HUDEP-2 (cell line): ENCODE measurements around the gene ALOX12B.
"Not testable (repeated sequence)": the region's sequence is repeated elsewhere in the genome, so short reads cannot be mapped to it uniquely, and the experiment has no call there.

Experiments used
- DNase-seq, 76 experiments: peaks; one replicate each; lab custom pipeline; 2025; ENCODE audit not compliant: unreplicated experiment in 76 of 76; lab: John Stamatoyannopoulos, UW

ALOX12B gene

DNA sequence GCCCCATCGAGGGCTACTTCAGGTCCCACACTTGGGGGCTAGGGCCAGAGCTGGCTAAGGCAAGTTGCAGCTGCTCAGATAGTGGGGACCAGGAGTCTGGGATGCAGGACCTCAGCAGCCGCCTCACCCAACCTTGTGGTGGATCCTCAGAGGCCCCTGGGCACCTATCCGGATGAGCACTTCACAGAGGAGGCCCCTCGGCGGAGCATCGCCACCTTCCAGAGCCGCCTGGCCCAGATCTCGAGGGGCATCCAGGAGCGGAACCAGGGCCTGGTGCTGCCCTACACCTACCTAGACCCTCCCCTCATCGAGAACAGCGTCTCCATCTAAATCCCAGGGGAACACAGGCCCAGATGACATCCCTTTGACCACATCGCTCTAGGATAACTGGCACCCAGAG lies 39.3 kb downstream of the ALOX12B start:
- DNase-seq, result no peak

DNA sequence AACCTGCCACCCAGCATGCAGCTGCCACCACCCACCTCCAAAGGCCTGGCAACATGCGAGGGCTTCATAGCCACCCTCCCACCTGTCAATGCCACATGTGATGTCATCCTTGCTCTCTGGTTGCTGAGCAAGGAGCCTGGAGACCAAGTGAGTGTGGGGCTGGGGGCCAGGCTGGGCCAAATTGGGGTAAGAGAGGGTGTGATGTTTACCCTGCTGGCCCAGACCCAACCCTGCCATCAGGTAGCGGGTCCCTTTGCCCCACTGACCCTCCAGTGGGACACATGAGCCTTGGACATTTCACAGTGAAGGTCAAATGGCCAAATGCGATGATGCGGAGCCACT lies 39.8 kb downstream of the ALOX12B start:
- no peak for DNase-seq

DNA sequence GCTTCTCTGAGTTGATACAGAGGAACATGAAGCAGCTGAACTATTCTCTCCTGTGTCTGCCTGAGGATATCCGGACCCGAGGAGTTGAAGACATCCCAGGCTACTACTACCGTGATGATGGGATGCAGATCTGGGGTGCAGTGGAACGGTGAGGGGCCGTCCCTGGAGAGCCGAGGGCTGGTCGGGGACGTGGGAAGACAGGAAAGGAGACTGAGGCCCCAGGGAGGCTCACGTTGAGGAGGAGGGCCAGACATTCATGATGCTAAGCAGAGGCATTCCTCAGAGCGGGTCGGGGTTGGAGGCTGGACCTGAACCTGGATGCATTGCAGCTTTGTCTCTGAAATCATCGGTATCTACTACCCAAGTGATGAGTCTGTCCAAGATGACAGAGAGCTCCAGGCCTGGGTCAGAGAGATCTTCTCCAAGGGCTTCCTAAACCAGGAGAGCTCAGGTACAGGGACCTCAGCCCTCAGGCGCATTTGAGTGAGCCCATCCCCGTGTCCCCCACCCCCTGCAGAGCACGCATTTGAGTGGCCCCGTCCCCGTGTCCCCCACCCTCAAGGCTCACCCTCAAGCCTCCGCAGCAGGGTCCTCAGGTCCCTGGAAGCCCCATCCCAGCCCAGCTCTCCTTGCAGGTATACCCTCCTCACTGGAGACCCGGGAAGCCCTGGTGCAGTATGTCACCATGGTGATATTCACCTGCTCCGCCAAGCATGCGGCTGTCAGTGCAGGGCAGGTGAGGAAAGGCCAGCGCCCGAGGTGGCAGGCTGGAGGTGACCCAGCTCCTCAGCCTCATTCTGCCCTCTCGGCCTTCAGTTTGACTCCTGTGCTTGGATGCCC lies 40.4 kb downstream of the ALOX12B start:
- DNase-seq, result no peak

DNA sequence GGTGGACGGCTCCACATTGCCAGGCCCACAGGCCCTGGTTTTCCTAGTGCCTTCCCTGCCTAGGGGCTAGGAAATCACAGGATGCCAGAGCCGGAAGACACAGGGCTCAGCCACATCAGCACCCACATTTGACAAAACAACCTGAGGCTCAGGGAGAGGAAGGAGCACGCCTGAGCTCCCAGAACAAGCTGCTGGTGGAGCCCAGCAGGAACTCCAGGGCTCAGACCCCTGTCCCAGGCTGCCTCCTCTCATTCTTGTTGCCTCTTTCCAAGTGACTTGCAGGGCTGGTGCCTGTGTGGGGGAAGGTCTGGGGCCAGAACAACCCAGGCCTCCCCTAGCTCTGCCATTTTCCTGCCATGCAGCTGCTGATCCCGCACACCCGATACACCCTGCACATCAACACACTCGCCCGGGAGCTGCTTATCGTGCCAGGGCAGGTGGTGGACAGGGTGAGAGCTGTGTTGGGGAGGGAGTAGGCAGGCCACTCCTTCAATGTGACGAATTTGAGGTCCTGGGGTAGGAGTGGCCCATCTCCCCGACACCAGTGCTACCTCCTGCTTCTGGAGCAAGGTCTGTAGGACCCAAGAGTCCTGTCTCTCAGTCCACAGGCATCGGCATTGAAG lies 41.1 kb downstream of the ALOX12B start:
- peak in 54 of 76 experiments; percentile 15 to 82 (median 60) for DNase-seq

DNA sequence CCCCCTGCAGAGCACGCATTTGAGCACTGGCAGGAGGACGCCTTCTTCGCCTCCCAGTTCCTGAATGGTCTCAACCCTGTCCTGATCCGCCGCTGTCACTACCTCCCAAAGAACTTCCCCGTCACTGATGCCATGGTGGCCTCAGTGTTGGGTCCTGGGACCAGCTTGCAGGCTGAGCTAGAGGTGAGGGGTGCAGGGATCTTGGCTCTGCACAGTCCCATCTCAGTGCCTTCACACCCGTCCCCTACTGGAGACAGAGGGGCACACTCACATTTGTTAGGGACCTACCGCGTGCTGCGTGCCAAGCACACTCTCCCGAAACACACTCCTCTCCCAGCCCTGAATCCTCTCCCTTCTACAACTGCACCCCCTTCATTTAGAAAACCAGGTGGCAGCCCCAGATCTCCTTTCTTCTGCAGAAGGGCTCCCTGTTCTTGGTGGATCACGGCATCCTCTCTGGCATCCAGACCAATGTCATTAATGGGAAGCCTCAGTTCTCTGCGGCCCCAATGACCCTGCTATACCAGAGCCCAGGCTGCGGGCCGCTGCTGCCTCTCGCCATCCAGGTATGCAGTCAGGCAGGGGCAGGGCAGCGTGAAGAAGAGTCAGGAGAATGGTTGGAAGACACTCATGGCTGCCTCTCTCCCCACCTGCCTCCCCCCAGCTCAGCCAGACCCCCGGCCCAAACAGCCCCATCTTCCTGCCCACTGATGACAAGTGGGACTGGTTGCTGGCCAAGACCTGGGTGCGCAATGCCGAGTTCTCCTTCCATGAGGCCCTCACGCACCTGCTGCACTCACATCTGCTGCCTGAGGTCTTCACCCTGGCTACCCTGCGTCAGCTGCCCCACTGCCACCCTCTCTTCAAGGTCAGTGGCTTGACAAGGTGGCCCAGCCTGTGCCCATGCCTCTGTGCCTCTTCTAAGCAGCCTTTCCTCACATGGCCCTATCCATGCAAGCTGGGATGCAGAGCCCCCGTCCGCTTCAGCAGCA lies 42.4 kb downstream of the ALOX12B start:
- DNase-seq, result no peak

DNA sequence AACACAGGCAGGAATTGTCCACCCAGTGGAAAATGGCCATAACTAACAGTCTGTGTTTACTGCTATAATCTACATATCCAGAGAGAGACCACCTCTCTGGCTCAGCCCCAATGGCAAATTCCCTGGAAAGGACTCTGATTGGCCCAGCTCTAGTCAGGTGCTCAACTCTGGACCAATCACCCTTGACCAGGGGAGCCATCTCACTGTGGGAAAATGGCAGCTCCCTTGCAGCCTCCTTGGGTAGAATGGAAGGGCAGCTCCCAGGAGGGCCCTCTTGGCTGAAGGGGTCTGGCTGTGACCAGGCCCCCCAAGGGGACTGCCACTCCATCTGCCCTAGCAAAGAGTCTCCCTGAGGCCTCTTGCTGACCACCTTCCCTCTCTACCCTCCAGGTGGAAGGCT lies 45.5 kb downstream of the ALOX12B start:
- no peak for DNase-seq

DNA sequence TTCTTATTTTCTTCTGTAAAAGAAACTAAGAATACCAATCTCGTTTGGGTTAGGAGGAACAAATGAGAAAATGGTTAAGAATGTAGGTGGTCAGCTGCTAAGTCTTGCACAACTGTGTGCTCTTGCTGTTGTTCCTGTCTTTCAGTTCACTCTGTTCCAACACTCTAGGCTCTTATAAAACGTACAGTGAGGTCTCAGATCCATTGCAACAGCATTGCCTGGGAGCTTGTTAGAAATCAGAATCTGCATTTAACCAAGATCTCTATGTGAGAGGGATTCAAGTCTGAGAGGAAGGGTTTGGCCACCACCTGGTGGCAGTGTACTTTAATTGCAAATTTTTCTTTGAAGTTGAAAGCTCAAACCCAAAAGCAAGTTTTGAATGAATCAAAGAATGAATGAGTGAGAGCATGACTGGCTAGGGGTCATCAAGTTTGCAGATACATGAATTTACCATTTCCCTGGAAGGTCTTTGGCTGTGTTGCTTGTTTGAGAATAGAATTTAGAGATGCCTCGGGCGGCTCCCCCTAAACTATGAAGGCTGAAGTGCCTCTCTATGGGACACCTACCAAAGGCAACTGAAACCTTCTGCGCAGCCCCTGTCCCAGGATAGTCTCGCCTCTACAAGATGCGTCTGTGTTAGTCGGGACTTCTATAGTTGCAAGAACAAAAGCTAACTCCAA lies 46.1 kb downstream of the ALOX12B start:
- DNase-seq, result peak in 41 of 76 experiments; percentile 3 to 58 (median 30)

DNA sequence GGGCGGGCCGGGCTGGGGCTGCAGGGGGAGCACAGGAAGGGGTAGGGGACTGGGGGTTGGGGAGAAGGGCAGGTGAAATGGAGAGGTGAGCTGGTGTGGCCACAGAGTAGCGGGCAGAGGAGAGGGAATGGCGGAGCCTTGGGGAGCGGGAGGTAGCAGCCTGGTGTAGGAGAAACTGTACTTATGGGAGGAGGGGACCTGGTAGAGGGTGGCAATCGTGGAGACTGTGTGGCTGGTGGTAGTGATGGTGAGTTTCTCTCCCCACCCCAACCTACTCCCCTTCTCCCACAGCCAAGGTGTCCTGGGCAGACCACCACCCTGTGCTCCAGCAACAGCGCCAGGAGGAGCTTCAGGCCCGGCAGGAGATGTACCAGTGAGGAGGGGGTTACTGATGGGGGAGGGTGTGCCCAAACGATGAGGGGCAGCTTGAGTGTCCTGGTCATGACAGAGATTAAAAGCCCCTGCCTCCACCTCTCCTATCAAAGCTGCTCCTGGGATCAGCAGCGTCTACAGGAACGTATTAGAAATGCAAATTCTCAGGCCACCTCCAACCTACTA lies 47.8 kb downstream of the ALOX12B start:
- DNase-seq, result no peak

DNA sequence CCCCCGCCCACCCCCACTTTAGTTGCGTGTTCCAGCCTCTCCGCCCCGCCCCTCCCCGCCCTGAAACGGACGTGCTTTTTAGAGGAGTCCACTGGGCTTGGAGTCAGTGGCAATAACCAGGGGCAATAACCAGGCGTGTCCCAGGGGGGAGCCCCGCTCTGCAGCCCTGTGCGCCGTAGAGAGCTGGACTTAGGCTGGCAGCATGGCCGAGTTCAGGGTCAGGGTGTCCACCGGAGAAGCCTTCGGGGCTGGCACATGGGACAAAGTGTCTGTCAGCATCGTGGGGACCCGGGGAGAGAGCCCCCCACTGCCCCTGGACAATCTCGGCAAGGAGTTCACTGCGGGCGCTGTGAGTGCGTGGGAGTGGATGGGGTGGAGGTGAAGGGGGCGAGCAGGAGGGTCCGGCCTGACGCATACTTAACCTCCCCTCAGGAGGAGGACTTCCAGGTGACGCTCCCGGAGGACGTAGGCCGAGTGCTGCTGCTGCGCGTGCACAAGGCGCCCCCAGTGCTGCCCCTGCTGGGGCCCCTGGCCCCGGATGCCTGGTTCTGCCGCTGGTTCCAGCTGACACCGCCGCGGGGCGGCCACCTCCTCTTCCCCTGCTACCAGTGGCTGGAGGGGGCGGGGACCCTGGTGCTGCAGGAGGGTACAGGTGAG lies 48.4 kb downstream of the ALOX12B start, which contains the start of gene ALOX15B:
Gene ALOX15B (plus strand): TSS at position 106 of the 657 bp plus-strand sequence. CDS start 97 bp downstream, at position 203.
- DNase-seq, result no peak

DNA sequence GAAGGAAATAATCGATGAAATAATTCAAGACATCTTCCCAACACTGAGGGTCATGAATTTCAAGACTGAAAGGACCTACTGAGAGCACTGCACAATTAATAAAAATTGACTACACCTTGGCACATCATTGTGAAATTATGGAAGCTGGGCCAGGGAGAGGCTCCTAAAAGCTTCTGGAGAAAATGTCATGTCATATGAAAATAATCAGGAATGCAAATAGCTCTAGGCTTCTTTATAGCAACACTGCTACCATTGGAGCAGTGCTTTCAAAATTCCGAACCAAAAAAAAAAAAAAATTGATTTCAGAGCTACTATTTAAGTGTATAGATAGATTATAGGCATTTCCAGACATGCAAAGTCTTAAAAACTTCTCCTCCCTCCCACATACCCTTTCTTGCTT lies 55.1 kb downstream of the ALOX12B start:
- no peak for DNase-seq

DNA sequence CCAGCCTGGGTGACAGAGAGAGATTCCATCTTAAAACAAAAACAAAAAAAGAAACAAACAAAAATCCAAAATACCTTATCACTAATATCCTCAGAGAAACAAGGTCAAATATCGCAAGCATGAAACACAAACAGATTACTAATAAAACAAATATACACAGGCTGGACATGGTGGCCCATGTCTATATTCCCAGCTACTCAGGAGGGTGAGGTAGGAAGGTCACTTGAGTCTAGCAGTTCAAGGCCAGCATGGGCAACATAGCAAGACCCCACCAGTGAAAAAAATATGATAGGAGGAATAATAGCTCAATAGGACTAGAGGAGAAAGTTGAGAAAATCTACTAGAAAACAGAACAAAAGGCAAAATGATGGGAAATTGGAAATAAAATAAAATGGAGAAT lies 55.6 kb downstream of the ALOX12B start:
- DNase-seq, result no peak

DNA sequence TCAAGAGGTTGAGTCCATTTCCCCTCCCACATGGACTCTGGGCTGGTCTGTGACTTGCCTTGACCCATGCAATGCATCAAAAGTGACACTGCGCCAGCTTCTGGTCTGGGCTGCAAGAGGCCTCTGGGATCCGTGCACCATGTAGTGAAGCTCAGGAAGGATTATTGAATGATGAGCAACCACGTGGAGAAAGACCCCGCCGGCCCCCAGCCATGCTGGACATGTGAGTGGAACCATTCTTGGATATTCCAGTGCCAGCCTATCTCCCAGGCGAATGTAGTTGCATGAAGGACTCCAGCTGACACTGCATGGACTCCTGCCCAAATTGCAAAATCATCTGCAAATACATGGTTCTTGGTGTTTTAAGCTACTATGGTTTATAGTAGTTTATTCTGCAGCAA lies 56.3 kb downstream of the ALOX12B start:
- DNase-seq, result no peak

DNA sequence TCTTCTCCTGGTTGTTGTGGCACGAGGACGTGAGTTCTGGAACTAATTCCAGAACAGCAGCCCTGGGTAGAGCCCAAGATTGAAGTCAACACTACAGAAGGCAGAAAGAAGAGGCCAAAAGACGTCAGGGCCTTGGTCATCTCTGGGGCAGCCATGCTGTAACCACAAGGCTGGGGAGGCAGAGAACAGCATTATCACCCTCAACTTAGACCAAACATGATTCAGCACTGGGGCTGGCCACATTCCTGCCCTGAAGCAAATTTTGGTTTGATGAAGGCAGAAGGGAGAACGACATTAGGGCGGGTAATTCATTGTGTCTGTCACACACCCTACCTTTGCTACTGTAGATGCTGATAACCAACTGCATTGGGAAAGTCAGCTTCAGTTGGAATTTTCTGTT lies 58.4 kb downstream of the ALOX12B start:
- DNase-seq, result peak in 3 of 76 experiments; percentile 12 to 58 (median 18)

DNA sequence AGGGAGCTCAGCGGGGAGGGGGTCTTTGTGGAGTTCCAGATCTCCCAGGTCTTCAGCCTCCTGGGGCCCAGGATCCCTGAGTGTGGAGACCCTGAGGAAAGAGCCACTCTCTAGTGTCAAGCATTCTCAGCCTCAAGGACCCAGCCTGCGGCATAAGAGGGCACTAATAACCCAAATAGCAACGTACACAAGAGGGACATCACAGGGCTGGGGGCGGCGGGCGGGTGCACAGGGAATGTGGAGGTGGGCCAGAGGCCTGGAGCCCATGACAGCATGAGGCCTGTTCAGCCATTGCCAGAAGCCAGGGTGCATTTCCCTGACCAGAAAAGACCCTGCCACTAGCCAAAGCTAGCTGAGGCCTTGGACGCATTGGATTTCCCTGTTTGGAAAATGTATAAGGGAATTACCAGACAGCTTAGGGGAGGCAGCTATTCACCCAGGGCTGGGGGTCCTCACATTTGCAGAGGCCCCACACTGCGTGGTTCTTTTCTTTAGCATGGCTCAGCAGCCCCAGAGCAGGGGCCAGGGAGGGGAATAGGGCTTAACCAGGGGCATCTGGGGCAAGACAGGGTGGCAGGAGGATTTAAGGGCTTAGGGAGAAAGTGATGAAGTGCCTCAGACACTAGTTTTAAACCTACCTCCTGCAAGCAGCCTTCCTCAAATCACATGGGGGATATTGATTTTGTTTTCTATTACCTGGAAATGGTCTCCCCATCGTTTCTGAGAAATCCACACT lies 62.2 kb downstream of the ALOX12B start:
- DNase-seq, result no peak

DNA sequence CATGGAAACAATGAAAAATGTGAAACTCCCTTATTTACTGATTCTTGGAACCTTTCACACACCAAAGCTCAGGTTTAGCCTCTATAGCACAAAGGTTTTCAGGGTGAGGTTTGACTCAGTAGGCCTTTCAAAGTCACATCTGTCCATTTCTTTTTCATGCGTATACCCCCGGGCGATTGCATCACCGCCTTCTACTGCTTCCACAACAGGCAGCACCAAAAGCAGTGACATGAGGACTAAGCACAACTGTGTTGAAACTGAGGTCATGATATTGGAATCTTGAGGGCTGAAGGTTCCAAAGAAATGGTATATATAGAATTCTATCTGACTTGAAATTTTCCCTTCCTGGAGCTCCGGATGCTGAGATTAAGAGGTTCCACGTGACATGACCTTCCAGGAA lies 63.4 kb downstream of the ALOX12B start:
- DNase-seq, result not testable (repeated sequence)
